NCI-H1930 (cell line): ENCODE results near the gene ADIRF.
"Not testable (repeated sequence)": the region's sequence is repeated elsewhere in the genome, so short reads cannot be mapped to it uniquely, and the experiment has no call there.

Source experiments
- DNase-seq, 2 experiments: peaks; one replicate each; lab custom pipeline; 2025; lab: John Stamatoyannopoulos, UW

The ADIRF gene

GRCh38 chr10:86960863-86961434, 7.3 kb upstream of the ADIRF start:
- no peak for DNase-seq

GRCh38 chr10:86961481-86962091, 6.7 kb upstream of the ADIRF start:
- no peak for DNase-seq

GRCh38 chr10:86962136-86962980, 5.9 kb upstream of the ADIRF start:
- no peak for DNase-seq

- no peak for DNase-seq
Observed at GRCh38 chr10:86962981-86963310, 5.3 kb upstream of the ADIRF start.

- DNase-seq, result no peak
Observed at GRCh38 chr10:86963341-86963919, 4.9 kb upstream of the ADIRF start.

GRCh38 chr10:86964061-86964846, 4.0 kb upstream of the ADIRF start:
- no peak for DNase-seq

GRCh38 chr10:86964847-86965190, 3.5 kb upstream of the ADIRF start:
- no peak for DNase-seq

- no peak for DNase-seq
Observed at GRCh38 chr10:86965986-86966654, 2.2 kb upstream of the ADIRF start.

- DNase-seq, result no peak
Observed at GRCh38 chr10:86967481-86967941, 771 bp upstream of the ADIRF start.

- DNase-seq, result no peak
Observed at GRCh38 chr10:86968994-86969355, 693 bp downstream of the ADIRF start.

GRCh38 chr10:86969421-86970041, 1.2 kb downstream of the ADIRF start:
- no peak for DNase-seq

GRCh38 chr10:86970162-86970981, 2.1 kb downstream of the ADIRF start:
- DNase-seq, result no peak

- DNase-seq, result no peak
Observed at GRCh38 chr10:86970982-86971231, 2.6 kb downstream of the ADIRF start.

- DNase-seq, result peak; percentile 67 to 69
Observed at GRCh38 chr10:86971232-86971991, 3.1 kb downstream of the ADIRF start.

GRCh38 chr10:86972613-86973380, 4.5 kb downstream of the ADIRF start:
- DNase-seq, result no peak

- no peak for DNase-seq
Observed at GRCh38 chr10:86974484-86974883, 6.2 kb downstream of the ADIRF start.

- DNase-seq, result no peak
Observed at GRCh38 chr10:86976362-86977056, 8.2 kb downstream of the ADIRF start.

- DNase-seq, result not testable (repeated sequence)
Observed at GRCh38 chr10:86978457-86978856, 10.2 kb downstream of the ADIRF start.
